HuH-7 (cell line): Measurements from ENCODE around the gene CCND1.
"Not testable (repeated sequence)": the region's sequence is repeated elsewhere in the genome, so short reads cannot be mapped to it uniquely, and the experiment has no call there.

Experiments used
- DNase-seq: peaks from one replicate; pipeline ENCODE4 v3.0.0; 2011; ENCODE audit warnings: low spot score

The CCND1 gene

DNA sequence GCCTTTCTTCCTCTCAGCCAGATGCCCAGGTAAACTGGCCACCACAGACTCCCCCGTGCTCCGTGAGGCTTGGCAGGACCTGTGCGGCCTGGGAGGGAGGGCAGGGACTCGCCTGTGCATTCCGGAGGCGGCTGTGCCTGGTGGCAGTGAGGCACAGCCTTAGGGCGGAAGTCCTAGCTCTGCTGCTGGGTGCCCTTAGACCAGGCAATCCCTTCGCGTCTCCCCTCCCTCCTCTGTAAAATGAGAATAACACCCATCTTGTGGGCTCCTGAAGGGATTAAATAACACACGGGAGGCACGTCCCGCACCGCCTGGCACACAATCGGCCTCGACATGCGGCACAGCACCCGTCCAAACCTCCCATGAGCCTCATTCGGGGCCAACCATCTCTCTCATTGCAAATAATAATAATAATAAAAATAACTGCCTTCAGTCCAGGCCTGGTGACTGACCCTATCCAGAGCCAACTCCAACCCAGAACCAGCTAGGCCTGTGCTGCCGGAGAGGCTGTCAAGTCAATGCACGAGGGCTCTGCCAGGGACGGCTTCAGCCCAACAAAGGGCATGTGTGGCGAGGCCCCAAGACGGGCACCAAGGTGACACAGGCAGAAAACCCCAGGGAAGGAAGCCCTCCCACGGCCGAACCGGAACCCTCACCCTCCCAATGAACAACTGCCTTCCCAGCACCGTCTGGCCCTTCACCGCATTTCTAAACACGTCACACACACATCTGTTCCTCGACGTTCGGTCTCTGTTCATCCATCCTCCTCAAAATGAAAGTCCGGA lies 26.0 kb downstream of the CCND1 start:
- no peak for DNase-seq

DNA sequence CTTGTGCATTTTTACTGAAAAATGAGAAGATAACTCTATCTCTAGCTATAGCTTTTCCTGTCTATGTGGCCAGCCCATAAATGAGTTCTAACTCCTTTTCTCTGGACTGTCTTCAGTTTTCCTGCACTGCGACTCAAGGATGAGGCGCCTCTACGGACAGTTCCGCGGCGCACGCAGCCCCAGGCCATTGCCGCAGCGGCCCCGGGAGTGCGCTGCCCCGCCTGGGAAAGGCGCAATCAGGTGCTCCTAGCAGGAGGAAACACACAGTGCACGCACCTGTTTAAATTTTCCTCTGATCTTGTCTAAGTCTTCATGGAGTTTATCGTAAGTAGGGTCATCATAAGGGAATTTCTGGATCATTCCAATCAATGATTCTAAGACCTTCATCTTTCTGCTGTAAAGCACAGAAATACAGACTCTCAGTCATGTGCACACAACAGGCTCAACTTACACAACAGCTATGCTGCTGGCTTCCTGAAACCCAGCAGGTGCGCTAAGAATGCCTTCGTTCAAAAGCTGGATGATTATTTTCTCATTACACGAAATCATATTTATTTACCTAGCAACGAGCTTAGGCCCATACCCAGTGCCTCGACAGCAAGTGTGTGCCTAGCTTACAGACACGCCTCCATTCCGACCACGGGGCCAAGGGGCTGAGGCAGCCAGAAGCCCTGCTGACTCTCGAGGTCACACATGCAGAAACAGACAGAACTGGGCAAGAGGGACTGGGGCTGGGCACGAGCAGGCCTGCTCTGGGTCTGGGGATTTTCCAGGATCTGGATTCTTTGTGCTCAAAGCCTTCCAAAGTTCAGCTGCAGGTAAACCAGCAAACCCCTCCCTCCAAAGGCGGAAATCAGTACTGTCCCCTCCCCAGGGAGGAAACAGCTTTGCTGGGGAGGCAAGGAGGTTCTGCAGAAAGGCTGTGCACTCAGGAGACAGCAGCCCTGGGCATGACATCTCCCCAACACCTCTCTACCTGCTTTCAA lies 27.0 kb downstream of the CCND1 start:
- DNase-seq: peak; percentile 74

DNA sequence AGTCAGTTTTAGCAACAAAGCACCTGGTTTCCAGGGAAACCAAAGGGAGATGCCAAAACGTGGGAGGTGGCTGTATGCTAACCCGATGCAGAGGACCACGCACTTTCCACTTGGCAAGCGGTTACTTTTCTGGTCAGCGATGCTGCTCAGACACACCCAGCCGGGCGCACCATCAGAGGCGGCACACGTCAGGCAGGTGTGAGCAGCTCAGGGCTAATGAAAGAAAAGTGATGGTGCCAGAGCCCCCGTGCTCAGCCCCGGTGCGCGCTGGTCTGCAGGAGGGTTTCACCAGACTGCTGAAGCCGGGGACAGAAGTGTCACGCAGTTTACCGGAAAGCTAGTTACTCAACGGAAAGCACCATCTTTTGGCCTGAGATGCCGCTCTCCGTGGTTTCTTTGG lies 28.5 kb downstream of the CCND1 start:
- no peak for DNase-seq

DNA sequence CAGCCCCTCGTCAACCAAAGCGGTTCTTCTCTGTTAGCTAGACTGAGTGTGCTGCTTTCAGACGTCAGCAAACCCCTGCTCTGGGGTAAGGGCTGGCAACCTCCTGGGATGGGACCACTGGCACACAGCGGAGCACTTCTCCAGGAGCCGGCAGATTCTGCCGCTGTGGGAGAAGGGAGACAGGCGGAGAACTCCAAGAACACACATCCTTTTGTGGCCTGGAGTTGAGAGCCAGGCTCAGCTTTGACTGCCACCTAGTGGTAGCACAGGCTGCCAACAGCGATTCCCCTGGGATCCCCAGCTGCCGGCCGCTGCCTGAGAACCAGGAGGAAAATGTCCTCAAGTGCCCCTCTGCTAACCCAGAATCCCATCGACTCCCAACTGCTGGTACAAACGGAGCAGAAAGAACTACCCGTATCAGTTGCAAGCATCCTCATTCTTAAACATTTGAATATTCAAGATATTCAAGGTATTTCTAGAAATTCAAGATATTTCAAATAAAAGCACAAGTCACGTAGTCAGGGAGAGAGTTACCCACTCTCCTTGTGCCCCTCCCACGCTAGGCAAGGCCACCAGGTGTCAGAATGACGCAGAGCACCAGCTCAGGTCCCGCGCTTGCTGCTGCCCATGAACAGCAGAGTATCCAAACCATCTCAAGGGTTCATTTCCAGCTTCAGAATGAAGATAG lies 29.3 kb downstream of the CCND1 start:
- DNase-seq: peak; percentile 100

DNA sequence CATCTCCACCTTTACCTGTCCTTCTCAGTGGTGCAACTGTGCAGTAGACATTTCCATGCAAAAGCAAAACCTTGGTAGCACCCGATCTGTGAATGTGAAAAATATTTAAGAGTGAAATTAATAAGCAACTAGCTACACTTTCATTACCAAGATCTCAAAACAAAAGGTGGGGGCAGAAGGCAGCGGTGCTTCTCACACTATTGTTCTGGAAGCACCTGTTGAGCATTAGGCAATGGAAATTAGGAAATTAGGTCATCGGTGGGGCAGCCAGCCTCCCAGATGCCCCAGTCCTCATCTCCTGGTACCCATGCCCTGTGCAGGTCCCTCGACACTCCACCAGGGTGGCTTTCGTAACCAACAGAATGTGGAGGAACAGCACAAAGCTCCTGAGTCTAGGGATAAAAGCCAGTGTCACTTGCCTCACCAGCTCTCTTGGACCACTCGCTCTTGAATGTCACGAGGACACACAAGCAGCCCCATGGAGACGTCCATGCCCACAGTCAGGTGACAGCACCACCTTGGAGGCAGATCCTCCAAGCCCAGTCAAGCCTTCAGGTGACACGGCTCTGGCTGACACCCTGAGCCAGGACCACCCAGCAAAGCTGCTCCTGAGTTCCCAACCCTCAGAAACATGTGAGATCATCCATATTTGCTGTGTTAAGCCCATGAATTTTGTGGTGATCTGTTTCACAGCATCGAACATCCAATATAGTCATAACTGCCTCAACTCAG lies 30.9 kb downstream of the CCND1 start:
- no peak for DNase-seq

DNA sequence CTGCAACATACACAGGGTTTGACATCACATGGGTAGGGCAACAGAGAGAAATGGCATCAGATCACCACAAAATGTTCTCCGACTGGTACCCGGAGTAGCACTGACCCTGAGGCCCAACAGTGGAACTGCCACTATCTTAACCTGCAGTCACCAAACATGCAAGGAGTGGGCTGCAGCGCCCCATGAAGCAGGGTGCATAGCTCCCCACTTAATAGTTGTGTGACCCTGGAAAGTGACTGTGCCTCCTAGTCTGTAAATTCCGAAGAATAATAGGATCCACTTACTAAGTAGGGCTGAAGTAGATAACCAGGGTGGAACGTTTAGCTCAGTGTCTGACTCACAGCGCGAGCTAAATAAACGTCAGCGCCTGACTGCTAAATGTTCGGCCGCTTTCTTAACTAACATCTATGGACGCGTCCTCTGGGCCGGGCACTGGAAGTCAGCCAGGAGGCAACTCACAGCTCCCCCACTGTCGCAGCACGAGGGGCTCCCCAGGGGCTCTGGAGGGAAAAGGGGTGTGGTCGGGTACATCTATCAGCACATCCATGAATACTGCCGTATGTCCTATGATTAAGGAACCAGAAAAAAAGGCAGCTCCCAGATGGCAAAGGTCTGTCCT lies 33.4 kb downstream of the CCND1 start:
- DNase-seq: no peak

DNA sequence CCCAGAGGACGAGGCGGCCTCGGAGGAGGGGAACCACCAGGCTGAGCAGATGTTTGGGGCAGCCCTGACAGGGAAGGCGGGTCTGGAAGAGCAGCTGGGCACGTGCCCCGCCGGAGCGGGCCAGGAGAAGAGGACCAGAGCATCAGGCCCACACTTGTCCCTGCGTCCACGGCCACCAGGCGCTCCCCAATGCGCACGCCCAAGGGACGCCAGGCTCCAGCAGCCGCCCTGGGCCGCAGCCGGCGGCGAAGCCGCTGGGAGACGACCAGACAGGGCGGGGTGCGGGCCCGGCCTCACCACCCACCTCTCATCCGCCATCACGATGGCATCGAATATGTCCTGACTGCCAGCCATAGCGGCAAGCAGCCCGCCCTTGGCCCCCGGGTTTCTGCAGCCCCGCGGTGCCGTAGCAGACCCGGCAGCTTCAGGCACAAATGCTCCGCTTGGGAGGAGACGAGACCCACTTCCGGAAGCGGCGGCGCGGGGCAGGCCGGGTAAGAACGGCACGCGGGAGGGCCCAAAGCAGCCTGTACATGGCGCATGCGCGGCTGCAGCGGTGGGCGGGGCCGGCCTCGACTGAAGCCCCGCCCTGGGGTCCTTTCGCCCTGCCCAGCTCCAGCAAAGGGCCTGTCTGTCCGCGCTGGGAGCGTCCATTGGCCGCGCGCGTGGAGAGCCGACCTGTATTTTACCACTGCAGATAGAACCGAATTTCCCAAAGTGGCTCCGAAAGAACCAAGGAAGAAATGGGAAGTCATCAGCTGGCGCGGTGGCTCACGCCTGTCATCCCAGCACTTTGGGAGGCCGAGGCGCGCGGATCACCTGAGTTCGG lies 34.1 kb downstream of the CCND1 start, which contains the start of gene LTO1:
LTO1 (minus strand) TSS at position 468 of the 829 bp plus-strand sequence; CDS start at position 354, 114 bp downstream.
- DNase-seq: peak; percentile 100

DNA sequence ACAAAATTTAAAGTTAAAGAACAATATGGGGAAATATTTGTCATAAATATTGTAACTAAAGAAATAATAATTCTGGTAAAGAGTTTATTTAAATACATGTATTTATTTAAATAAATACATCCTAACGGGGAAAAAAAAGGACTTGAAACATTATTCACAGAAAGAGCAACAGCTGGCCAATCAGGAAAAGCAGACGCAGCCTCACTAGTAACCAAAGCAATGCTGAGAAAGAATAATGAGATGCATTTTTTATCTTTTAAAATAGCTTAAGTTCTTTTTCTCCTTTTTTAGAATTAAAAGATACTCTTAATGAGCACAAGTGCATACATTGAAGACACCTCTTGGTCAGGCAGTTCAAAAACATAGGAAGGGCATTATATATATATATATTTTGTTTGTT lies 36.8 kb downstream of the CCND1 start:
- no peak for DNase-seq

DNA sequence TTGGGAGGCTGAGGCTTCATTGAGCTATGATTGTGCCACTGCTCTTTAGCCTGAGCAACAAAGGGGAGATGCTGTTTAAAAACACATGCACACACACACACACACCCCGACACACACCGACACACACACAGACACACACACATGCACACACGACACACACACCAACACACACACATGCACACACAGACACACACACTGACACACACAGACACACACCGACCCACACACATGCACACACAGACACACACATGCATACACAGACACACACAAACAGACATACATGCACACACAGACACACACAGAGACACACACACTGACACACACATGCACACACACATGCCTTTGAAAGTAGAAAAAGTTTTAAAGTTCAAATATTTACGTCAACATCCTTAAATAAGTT lies 39.7 kb downstream of the CCND1 start:
- no peak for DNase-seq

DNA sequence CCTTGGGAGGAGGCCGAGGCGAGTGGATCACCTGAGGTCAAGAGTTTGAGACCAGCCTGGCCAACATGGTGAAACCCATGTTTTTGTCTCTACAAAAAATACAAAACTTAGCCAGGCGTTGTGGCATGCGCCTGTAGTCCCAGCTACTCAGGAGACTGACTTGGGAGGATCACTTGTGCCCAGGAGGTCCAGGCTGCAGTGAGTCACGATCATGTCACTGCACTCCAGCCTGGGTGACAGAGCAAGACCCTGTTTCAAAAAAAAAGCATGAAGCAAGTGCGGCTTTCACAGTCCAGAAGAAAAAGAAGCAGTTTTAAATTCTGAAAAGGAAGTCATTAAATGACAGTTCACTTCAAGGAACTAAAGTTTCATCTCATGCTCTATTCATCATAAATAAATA lies 41.3 kb downstream of the CCND1 start:
- no peak for DNase-seq

DNA sequence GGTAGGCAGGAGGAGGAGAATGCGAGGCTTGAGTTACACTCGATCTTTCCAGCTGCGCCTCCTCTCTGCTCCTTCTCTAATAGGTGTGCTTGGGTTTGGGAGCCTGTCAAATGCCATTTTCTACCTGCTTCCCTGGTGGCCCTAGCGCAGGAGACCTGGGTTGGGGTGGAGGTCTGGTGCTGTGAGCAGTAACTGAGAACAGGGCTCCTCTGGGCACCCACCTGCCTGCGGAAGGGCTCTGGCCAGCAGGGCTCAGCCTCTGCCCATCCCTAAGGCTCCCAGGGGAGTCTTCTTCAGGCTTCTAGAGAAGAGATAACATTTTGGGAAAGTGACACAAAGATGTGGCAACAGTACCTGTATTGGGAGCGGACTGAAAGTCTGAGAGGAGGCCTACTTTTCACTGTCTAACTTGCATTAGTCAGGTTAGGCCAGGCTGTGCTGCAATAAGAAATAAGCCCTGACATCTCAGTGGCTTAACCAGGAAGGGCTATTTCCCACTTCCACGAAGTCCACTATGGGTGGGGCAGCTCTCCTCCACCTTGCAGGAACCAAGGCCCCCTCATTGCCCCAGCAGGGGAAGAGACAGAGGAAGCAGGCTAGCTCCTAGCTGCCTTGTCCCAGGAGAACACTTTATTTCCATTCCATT lies 41.8 kb downstream of the CCND1 start:
- DNase-seq: no peak

DNA sequence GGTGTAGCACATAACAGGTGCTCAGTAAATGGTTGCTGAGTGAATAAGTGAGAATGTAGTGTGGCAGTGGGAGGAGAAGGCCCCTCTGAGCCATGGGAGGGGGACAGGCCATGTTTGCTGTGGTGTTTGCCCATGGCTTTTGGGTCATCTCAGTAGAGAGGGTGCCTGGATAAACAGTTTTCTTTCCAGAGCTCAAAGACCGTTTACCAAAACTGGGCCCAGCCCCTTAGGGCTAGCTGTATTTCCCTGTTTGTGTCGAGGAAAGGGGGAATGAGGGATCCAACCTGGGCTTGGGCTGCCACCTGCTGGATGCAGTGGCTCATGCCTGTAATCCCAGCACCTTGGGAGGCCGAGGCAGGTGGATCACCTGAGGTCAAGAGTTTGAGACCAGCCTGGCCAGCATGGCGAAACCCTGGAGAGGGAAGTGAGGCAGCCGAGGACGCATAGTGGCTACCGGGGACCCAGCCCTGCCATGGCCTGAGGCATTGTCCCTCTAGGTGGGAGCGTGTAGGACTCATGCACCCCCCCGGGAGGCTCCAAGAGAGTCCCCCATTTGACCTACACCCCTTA lies 42.9 kb downstream of the CCND1 start:
- peak; percentile 83 for DNase-seq

DNA sequence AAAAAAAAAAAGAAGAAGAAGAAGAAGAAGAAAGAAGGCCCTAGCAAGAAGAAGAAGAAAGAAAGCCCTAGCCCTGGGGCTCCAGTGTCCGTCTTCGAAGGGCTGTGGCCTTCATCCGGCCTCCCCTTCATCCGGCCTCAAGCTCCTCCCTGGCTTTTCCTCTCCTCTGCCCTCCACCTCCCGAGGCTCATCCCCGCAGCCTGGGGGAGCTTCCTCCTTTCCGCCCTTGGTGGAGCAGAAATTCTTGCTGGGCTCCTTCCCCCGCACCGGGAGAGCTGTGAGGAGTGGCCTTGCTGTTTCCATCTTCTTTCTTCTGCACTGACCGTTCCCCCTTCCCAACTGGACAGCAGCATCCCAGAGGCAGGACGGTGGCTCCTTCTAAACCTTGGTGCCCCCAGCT lies 43.7 kb downstream of the CCND1 start:
- DNase-seq: no peak

DNA sequence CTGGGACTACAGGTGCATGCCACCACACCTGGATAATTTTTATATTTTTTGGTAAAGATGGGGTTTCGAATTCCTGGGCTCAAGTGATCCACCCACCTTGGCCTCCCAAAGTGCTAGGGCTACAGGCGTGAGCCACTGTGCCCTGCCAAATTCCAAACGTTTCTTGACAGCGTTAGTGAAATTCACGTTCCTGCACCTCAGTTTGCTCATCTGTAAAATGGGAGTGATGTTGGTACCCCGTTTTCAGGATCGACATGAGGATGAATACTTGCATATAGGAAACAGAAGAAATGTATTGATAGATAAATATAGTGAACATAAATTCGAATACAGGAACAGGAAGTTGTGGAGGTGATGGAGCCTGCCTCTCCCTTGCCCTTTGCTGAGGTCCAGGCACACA lies 44.4 kb downstream of the CCND1 start:
- DNase-seq: no peak

DNA sequence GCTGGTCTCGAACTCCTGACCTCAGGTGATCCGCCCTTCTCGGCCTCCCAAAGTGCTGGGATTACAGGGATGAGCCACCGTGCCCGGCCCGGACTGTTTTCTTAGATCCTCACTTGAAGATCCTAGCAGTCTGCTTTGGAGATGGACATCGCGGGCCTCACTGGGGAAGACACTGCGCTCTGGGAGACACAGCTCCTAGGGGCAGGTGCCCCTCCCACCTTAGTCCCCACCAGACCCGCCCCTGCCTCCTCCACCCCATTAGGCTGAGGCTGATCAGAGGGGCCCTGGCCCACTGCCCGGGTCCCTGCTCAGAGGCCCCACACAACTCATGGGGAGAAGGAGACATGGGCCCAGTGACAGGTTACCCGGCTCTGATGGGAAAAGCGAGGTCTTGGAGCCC lies 45.5 kb downstream of the CCND1 start:
- DNase-seq: no peak

DNA sequence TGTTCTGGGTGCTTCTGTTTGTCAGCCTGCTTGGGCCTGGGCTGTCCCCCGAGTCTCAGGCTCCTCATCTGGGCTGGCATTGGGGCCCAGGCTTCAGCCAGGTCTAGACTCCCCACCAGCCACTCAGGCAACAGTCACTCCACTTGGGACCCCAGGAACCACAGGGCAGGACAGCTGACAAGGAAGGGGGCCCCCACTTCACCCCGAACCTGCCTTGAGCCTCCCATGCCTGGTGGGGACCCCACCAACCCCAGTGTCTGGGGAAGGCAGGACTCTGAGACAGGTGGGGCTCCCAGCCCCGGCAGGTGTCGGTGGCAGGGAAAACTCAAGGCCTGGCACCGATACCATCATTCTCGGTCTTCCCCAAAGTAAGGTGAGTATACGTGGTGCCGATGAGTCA lies 45.9 kb downstream of the CCND1 start:
- DNase-seq: no peak

DNA sequence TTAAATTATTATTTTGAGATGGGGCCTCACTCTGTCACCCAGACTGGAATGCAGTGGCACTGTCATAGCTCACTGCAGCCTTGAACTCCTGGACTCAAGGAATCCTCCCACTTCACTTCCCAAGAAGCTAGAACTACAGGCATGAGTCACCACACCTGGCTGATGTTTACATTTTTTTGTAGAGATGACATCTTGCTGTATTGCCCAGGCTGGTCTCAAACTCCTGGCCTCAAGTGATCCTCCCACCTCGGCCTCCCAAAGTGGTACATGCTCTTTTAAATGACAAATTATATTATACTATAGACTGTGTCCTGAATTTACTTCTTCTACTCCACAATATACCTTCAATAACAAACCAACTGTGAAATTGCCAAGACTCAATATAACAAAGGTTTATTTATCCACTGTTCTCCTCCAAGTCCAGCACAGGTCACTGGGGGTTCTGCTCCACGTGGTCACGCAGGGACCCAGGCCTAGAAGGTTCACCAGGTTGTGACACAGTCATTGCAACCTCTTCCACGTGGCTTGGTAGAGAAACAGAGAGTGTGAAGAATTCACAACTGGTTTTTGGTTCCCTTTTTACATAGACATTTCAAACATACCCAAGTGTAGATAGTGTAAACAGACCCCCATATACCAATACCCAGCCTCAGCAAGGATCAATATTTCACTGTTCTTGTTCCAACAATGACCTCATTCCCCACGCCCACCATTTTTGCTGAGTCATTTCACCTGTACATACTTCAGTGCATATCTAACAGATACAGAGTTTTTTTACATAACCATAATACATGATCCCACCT lies 47.2 kb downstream of the CCND1 start:
- DNase-seq: not testable (repeated sequence)

DNA sequence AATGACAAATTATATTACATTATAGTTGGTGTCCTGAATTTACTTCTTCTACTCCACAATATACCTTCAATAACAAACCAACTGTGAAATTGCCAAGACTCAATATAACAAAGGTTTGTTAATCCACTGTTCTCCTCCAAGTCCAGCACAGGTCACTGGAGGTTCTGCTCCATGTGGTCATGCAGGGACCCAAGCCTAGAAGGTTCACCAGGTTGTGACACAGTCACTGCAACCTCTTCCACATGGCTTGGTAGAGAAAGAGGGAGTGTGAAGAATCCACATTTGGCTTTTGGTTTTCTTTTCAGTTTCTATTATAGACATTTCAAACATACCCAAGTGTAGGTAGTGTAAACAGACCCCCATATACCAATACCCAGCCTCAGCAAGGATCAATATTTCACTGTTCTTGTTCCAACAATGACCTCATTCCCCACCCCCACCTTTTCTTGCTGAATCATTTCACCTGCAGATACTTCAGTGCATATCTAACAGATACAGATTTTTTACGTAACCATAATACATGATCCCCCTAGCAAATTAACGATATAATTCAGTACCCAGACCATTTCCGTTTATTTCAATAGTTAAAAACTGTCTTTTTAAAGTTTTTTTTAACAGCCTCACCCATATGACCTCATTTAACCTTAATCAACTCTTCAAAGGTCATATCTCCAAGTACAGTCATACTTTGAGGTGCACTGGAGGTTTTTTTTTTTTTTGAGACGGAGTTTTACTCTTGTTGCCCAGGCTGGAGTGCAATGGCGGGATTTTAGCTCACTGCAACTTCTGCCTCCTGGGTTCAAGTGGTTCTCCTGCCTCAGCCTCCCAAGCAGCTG lies 48.7 kb downstream of the CCND1 start:
- no peak for DNase-seq
